IPS DF 4.7 (cell line): ENCODE results near the gene KRTAP20-2.

Experiments used
- DNase-seq: peaks from one replicate; pipeline ENCODE4 v3.0.0-alpha.2; 2013; ENCODE audit warnings: low spot score; ENCODE audit errors: extremely low read depth

The KRTAP20-2 gene

DNA sequence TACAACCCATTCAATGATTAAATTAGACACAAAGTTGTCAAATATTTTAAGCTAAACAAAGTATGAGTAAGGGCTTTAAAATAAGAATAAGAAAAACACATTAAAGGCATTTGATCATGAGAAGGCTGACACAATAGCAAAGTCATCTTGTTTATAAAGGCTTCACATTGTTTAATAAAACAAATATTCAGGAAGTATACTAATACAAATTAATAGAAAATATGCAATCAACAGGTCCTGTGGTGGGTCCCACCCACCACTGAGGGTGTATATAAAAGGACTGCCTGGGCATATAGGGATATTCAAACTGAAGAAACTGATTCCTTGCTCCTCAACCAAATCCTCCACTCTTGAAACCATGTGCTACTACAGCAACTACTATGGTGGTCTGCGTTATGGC, at the start of gene KRTAP20-2:
Gene KRTAP20-2 (plus strand): TSS at position 301 of the 400 bp plus-strand sequence. CDS start 58 bp downstream, at position 359.
- no peak for DNase-seq

GRCh38 chr21:30590297-30590696, 44.7 kb upstream of the KRTAP20-2 start, which contains the start of gene KRTAP22-2:
Gene KRTAP22-2 (minus strand): TSS chr21:30590397.
- no peak for DNase-seq

DNA sequence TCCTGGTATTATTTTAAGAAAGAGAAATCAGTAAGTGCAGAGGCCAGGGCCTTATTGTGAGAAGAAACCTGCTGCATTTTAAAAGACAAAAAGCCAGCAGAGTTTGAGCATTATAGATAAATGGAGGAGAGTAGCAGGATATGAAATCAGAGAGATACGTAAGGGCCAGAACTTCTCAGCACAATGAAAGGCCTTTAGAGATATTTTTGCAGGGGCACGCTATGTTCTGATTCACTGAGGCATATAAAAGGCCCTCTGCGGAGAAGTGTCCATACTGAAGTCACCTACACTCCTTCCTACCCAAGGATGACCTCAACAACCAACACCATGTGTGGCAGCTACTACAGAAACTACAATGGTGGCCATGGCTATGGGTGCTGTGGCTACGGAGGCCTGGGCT, 42.9 kb upstream of the KRTAP20-2 start, which contains the start of gene KRTAP6-3:
Gene KRTAP6-3 (plus strand): TSS at position 301 of the 400 bp plus-strand sequence. CDS start 6 bp downstream, at position 307.
- no peak for DNase-seq

DNA sequence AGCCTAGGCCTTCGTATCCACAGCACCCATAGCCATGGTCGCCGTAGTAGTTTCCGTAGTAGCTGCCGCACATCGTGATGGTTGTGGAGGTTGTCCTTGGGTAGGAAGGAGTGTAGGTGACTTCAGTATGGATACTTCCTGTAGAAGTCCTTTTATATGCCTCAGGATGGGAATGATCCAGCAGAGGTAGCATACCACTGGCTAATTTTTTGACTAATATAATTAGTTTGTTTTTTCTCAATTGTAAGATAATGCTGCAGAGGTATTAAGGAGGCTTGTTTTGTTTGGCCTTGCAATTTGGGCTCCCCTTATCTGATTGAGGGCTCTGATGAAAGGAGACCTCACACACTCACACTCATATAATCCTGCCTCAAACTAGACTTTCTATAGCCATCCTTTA, 36.2 kb upstream of the KRTAP20-2 start, which contains the start of gene KRTAP6-2:
Gene KRTAP6-2 (minus strand): TSS at position 101 of the 400 bp plus-strand sequence. CDS start 28 bp downstream, at position 73.
- DNase-seq, result no peak

DNA sequence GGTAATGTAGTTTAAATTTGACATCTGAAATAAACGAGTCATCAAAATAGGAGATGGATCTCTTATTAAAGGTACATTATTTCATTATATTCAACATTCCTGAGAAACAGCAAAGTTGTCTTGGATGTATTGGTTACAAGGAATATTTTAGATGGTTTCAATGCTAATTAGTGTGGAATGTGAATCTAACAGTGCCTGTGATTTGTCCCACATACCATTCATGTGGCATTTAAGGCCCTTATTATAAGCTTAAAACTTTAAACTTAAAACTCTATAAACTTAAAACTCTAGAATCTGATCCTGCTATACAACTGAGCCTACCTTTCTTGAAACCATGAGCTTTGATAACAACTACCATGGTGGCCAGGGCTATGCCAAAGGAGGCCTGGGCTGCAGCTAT, 34.2 kb upstream of the KRTAP20-2 start, which contains the start of gene KRTAP22-1:
Gene KRTAP22-1 (plus strand): TSS at position 301 of the 400 bp plus-strand sequence.
- DNase-seq, result no peak

GRCh38 chr21:30605968-30606367, 29.0 kb upstream of the KRTAP20-2 start:
- DNase-seq, result peak; percentile 3

DNA sequence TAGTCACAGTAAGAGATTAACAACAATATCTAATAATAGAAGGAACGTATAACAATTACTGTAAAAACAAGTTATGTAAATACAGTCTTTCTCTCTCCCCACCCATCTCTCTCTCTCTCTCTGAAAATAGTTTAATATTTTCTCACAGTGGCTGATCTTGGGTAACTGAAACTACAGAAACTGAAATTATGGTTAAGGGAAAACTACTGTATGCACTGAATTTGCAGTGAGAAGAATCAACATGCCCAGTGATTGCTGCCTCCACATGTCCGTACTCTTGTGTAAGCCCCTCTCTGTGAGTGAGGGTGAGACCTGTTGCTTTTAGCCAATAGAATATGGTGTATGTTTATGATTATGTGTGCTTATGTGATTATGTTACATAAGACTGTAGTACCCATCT, 22.9 kb upstream of the KRTAP20-2 start:
- DNase-seq, result no peak

DNA sequence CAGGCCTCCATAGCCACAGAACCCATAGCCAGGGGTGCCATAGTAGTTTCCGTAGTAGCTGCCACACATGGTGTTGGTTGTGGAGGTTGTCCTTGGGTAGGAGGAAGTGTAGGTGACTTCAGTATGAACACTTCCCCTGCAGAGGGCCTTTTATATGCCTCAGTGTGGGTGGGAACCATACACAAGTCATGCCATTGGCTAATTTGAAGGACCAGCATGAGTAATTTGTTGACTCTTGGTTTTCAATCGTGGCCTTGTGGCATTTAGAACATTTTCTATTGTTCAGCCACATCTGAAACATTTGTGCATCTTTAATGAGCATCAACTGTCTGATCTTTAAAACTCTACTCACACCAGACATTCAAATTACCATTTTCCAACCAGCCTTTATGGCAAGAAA, 21.2 kb upstream of the KRTAP20-2 start, which contains the start of gene KRTAP6-1:
Gene KRTAP6-1 (minus strand): TSS at position 95 of the 400 bp plus-strand sequence. CDS start 26 bp downstream, at position 69.
- no peak for DNase-seq

- DNase-seq, result no peak
Measured at GRCh38 chr21:30615199-30615598, 19.8 kb upstream of the KRTAP20-2 start.

DNA sequence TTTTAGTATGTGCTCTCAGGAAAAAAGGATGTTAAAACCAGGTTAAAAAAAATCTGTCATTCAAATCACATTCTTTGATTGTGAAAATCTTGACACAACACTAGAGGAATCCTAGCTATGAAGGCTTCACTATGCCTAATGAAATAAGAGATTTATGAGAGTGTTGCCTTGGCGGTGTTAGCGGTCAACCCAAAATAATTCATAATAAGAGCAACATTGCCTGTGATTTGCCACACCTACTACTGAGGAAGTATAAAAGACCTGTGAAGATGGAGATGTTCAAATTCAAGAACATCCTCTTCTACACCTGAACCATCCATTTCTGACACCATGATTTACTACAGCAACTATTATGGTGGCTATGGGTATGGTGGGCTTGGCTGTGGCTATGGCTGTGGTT, 18.9 kb upstream of the KRTAP20-2 start, which contains the start of gene KRTAP20-1:
Gene KRTAP20-1 (plus strand): TSS at position 301 of the 400 bp plus-strand sequence. CDS start 30 bp downstream, at position 331.
- DNase-seq, result no peak

DNA sequence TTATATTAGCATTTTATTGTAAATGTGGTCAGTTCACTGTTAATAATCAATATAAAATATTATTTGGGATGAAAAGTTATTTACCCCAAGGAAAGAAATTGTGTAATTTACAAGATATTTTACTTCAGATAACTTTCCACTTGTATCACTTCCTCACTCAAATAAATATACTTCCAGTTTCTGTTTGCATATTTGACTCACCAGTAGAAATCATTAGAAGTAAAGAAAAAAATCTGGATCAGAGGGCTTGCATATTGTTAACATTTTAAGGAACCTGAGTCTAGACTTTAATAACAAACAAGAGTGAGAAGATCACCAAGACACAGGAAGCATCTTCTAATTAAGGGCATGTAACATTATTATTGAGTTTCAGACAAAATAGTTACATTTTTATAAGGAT, 14.9 kb upstream of the KRTAP20-2 start:
- DNase-seq, result no peak

DNA sequence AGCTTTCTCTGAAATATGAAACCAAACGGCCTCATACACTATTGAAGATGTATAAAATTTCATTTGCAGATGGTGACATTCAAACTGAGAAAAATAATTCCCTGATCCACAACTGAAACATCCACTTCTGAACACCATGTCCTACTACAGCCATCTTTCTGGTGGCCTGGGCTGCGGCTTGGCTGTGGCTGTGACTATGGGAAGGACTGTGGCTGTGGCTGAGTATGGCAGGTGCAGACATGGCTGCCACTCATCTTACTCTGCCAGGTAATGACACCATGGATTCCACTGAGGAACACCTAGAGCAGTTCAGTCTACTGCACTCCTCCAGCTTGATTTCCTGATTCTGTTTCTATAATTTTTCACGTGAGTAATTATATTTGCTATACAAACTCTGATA, 14.5 kb upstream of the KRTAP20-2 start, which contains the start of gene KRTAP20-4:
Gene KRTAP20-4 (plus strand): TSS at position 106 of the 400 bp plus-strand sequence.
- no peak for DNase-seq

DNA sequence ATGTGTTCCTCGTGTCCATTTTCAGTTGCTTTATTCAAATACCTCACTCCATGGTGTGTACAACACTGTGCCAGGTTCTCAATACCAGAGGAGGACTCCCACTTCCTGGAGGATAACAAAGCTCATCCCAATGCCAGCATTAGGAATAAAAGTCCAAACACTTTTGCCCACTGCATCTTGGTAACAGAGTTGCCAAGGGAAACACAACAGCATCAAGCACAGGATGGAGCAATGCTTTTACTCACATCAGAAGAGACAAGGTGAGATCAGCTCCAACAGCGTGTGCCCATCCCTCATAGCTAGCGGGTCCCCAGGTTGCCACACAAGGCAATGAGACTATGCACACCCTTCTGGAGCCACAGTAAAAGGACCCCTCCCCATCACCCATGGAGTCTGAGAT, 11.6 kb upstream of the KRTAP20-2 start:
- DNase-seq, result no peak

DNA sequence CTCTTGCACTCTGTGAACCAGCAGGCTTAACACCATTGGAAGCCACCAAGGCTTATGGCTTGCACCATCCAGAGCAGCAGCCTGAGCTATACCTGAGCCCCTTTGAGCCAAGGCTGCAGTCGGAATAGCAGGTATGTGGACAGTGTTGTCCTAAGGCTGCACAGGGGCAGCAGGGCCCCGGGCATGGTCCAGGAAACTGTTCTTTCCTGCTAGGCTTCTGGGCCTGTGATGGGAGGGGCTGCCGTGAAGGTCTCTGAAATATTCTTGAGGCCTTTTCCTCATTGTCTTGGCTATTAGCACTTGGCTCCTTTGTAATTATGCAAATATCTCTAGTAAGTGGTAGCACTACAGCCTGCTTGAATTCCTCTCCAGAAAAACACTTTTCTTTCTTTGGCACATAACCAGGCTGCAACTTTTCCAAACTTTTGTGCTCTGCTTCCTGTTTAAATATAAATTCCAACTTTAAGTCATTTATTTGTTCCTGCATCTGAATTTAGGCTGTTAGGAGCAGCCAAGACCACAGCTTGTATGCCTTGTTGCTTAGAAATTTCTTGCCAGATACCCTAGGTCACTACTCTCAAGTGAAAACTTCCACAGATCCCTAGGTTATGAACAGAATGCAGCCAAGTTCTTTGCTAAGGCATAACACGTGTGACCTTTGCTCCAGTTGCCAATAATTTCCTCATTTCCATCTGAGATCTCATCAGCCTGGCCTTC, 9.4 kb upstream of the KRTAP20-2 start:
- DNase-seq, result no peak

DNA sequence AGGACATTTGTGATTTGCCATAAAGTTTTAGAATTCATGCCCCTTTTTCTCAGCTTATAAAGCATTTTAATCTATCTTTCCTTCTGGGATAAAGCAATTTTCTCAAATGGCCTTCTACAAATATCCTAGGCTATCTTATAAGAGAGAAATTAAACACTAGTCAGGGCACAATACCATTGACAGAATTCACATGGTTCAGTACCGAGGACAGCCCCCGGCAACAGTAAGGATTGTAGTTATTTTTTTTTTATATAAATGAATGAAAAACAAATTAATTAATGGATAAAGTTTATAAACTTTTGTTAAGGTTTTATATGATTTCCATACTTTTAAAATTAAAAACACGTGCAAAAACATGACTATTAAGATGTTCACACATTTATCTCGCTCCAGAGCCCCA, 6.9 kb upstream of the KRTAP20-2 start:
- DNase-seq, result no peak

DNA sequence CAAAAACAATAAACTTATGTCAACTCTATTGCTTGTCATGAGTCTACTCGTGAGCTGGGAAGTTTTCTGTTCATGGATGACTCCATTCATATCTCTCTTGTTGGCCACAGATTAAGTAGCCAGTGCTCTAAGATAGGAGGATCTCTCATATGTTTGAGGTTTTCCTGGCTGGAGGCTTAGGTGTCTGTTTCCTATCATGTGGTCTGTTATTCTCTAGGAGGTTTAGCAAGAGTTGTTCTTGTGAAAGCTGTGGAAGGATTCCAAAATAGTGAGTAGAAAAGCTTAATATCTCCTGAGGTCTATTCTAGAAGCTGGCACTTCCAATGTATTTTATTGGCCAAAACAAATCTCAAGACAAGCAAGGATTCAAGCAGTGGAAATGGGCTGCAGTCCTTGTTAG, 5.8 kb upstream of the KRTAP20-2 start:
- DNase-seq, result no peak

- no peak for DNase-seq
Measured at GRCh38 chr21:30638686-30639085, 3.7 kb downstream of the KRTAP20-2 start.

DNA sequence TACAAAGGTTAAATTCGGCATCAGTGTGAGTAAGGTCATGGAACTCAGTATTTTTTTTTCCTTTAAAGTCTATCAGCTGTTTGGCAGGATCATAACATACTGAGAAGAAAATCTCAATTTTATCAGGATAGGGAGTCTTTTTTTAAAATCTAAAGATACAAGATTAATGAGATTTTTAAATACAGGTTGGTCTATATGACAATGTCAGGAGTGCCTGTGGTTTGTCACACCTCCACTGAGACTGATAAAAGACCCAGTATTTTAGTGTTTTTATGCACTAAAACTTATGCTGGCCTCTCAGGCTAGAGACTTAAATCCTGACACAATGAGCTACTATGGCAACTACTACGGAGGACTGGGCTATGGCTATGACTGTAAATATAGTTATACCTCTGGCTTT, 7.6 kb downstream of the KRTAP20-2 start, which contains the start of gene KRTAP20-3:
Gene KRTAP20-3 (plus strand): TSS at position 301 of the 400 bp plus-strand sequence.
- DNase-seq, result no peak

DNA sequence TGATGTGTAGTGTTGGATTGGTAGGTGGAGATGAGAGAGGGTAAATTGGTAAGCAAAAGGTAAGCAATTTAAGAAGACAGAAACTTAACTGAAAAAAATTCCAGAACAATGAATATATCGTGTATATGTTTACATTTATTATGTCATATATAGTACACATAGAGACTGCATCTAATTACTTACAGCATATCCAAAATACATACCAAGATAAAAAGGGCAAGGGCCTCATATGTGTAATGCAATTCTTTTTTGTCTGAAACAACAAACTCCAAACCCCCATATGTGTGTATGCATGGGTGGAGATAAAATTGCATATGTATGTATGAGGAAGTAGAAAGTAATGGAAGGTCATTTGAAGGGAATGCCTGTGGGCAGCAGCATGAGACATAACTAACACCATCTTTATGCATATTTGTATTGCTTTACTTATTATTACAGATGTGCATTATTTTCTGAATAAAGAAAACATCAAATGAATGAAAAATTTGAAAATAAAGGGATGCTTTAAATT, 12.0 kb downstream of the KRTAP20-2 start:
- DNase-seq, result no peak

DNA sequence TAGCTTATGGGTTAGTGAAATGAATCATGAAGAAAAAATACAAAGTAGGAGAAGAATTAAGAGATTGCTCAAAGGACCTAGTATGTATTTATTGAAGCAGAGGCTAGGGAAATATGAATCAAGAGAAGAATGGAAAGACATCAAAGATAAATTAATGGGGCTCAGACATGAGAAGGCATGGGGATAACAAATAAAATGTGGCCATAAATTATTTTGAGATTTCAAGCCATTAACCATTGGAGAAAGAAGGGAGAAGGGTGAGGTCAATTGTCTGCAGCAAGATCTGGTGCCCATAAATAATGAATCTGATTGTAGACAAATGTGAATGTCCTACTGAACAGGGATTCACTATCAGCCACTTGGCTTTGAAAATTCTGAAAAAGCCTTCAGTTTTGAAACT, 17.9 kb downstream of the KRTAP20-2 start:
- DNase-seq, result no peak

GRCh38 chr21:30668776-30669175, 33.8 kb downstream of the KRTAP20-2 start:
- DNase-seq, result no peak

GRCh38 chr21:30672985-30673650, 38.1 kb downstream of the KRTAP20-2 start:
- no peak for DNase-seq
